ENCODE results near the gene ZBTB49. TPM values are rescaled to one million over a fixed set of nuclear protein-coding genes. Genes with fewer than 3 reads are reported as not detected.
"Not testable (repeated sequence)": the region's sequence is repeated elsewhere in the genome, so short reads cannot be mapped to it uniquely, and the experiment has no call there.

The ZBTB49 gene
- total RNA-seq, 1 donor from 2014 or later: 9.7 TPM

GRCh38 chr4:4341861-4342650, 52.0 kb downstream of the ZBTB49 start:
- Mint-ChIP-seq H3K9me3 (no peaks in the 10 kb centered on the region), H3K4me1 (ENCODE audit: unreplicated experiment) (no peaks in the 10 kb centered on the region), H3K27me3 (peaks cover 18% of the 10 kb centered on the region), H3K27ac (no peak overlapping the region), H3K4me3 (no peak overlapping the region), H3K36me3 (no peaks in the 10 kb centered on the region)
- TF ChIP-seq CTCF (conservative IDR thresholded peaks at IDR 0.05): no peak
- no peak for DNase-seq (ENCODE audit: extremely low spot score, unreplicated experiment)

GRCh38 chr4:4343038-4343437, 53.0 kb downstream of the ZBTB49 start:
- Mint-ChIP-seq H3K9me3 (no peaks in the 10 kb centered on the region), H3K27ac (no peak overlapping the region), H3K27me3 (peaks cover 16% of the 10 kb centered on the region), H3K36me3 (no peaks in the 10 kb centered on the region), H3K4me1 (ENCODE audit: unreplicated experiment) (no peaks in the 10 kb centered on the region), H3K4me3 (no peak overlapping the region)
- DNase-seq (ENCODE audit: extremely low spot score, unreplicated experiment): no peak
- no peak for TF ChIP-seq CTCF (conservative IDR thresholded peaks at IDR 0.05)

- no peaks in the 10 kb centered on the region for H3K4me1 Mint-ChIP-seq (ENCODE audit: unreplicated experiment)
Measured at GRCh38 chr4:4344915-4345527, 55.0 kb downstream of the ZBTB49 start.

GRCh38 chr4:4347585-4347984, 57.5 kb downstream of the ZBTB49 start:
- Mint-ChIP-seq H3K27ac (no peak overlapping the region), H3K4me3 (no peak overlapping the region)
- no peak for TF ChIP-seq CTCF (conservative IDR thresholded peaks at IDR 0.05)

More at GRCh38 chr4:4344915-4345527, 55.0 kb downstream of the ZBTB49 start:
- DNase-seq (ENCODE audit: extremely low spot score, unreplicated experiment): no peak
- H3K36me3 Mint-ChIP-seq: no peaks in the 10 kb centered on the region
- no peaks in the 10 kb centered on the region for H3K9me3 Mint-ChIP-seq
- no peak for TF ChIP-seq CTCF (conservative IDR thresholded peaks at IDR 0.05)
- H3K27ac Mint-ChIP-seq: no peak overlapping the region
- H3K4me3 Mint-ChIP-seq: no peak overlapping the region
- H3K27me3 Mint-ChIP-seq: peaks cover 10% of the 10 kb centered on the region

GRCh38 chr4:4348585-4348984, 58.5 kb downstream of the ZBTB49 start:
- H3K36me3 Mint-ChIP-seq; H3K27me3 Mint-ChIP-seq; H3K27ac Mint-ChIP-seq; DNase-seq (ENCODE audit: extremely low spot score, unreplicated experiment); H3K9me3 Mint-ChIP-seq; H3K4me1 Mint-ChIP-seq (ENCODE audit: unreplicated experiment); H3K4me3 Mint-ChIP-seq: not testable (repeated sequence)

More at GRCh38 chr4:4347585-4347984, 57.5 kb downstream of the ZBTB49 start:
- no peaks in the 10 kb centered on the region for H3K4me1 Mint-ChIP-seq (ENCODE audit: unreplicated experiment)
- peaks cover 8% of the 10 kb centered on the region for H3K27me3 Mint-ChIP-seq
- H3K36me3 Mint-ChIP-seq: no peaks in the 10 kb centered on the region
- DNase-seq (ENCODE audit: extremely low spot score, unreplicated experiment): no peak
- H3K9me3 Mint-ChIP-seq: no peaks in the 10 kb centered on the region

- Mint-ChIP-seq H3K27me3 (peaks cover 8% of the 10 kb centered on the region), H3K4me1 (ENCODE audit: unreplicated experiment) (no peaks in the 10 kb centered on the region), H3K27ac (no peak overlapping the region), H3K36me3 (no peaks in the 10 kb centered on the region), H3K4me3 (no peak overlapping the region), H3K9me3 (no peaks in the 10 kb centered on the region)
- no peak for DNase-seq (ENCODE audit: extremely low spot score, unreplicated experiment)
- TF ChIP-seq CTCF (conservative IDR thresholded peaks at IDR 0.05): no peak
Measured at GRCh38 chr4:4349867-4350266, 59.8 kb downstream of the ZBTB49 start.

All from type B pancreatic cell (in vitro differentiated cells).